ENCODE measurements around the gene C1orf35.

Gene C1orf35

DNA sequence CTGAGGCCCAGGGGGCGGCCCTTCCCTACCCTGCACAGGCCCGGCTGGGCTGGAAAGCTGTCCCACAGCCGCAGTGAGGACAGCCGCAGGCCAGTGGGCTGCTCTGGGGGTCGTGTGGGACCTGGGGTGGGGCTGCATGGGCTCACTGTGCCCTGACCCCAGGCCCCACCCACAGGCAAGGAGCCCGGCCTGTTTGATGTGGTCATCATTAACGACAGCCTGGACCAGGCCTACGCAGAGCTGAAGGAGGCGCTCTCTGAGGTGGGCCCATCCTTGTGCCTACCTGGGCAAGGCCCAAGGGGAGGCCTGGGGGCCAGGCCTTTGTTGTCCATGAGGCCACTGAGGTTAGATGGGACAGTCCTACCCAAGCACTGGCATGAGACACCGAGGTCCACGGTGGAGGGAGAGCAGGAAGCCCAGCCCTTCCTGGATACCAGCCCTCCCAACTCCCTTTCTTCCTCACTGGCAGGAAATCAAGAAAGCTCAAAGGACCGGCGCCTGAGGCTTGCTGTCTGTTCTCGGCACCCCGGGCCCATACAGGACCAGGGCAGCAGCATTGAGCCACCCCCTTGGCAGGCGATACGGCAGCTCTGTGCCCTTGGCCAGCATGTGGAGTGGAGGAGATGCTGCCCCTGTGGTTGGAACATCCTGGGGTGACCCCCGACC, 45.2 kb upstream of the C1orf35 start:
- Histone ChIP-seq H3K9ac (ENCODE audit: low read depth in 1 of 2, low read length in 2 of 2) (no peak overlapping the region), H3K27ac (ENCODE audit: low read depth in 2 of 2, low read length in 2 of 2) (no peak overlapping the region), H3K9me3 (ENCODE audit: control insufficient read depth in 2 of 2, low read length in 2 of 2) (no peaks in the 10 kb centered on the region), H3K4me1 (ENCODE audit: control insufficient read depth in 2 of 2, insufficient read depth in 2 of 2, low read length in 2 of 2) (peaks cover 4 to 5% of the 10 kb centered on the region in 2 donors), H3K36me3 (ENCODE audit: control insufficient read depth in 2 of 2, insufficient read depth in 2 of 2, low read length in 2 of 2) (peaks cover 14 to 16% of the 10 kb centered on the region in 2 donors), H3K27me3 (ENCODE audit: control insufficient read depth in 2 of 2, insufficient read depth in 2 of 2, low read length in 2 of 2) (no peaks in the 10 kb centered on the region), H3K4me3 (ENCODE audit: low read length in 2 of 2) (no peak overlapping the region)

DNA sequence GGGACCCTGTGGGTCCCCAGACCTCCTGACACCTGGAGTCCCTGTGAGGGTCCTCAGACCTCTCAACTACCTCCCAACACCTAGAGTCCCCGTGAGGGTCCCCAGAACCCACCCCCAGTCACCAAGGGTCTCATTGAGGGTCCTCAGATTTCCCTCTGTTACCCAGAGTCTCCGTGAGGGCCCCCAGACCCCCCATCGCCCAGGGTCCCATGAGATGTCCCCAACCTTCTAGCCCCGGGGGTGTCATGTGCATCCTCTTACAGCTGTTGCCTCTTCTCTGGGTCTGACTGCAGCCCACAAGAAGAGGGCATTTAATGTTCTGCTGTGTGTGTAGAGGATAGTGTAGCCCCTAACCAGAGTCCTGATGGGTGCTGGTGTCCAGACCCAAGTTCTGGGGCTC, 44.6 kb upstream of the C1orf35 start:
- peaks cover 5 to 6% of the 10 kb centered on the region in 2 donors for H3K4me1 ChIP-seq (ENCODE audit: control insufficient read depth in 2 of 2, insufficient read depth in 2 of 2, low read length in 2 of 2)
- H3K9me3 ChIP-seq (ENCODE audit: control insufficient read depth in 2 of 2, low read length in 2 of 2): no peaks in the 10 kb centered on the region
- no peak overlapping the region for H3K9ac ChIP-seq (ENCODE audit: low read depth in 1 of 2, low read length in 2 of 2)
- H3K36me3 ChIP-seq (ENCODE audit: control insufficient read depth in 2 of 2, insufficient read depth in 2 of 2, low read length in 2 of 2): peaks cover 14 to 16% of the 10 kb centered on the region in 2 donors
- no peaks in the 10 kb centered on the region for H3K27me3 ChIP-seq (ENCODE audit: control insufficient read depth in 2 of 2, insufficient read depth in 2 of 2, low read length in 2 of 2)
- H3K27ac ChIP-seq (ENCODE audit: low read depth in 2 of 2, low read length in 2 of 2): no peak overlapping the region
- no peak overlapping the region for H3K4me3 ChIP-seq (ENCODE audit: low read length in 2 of 2)

DNA sequence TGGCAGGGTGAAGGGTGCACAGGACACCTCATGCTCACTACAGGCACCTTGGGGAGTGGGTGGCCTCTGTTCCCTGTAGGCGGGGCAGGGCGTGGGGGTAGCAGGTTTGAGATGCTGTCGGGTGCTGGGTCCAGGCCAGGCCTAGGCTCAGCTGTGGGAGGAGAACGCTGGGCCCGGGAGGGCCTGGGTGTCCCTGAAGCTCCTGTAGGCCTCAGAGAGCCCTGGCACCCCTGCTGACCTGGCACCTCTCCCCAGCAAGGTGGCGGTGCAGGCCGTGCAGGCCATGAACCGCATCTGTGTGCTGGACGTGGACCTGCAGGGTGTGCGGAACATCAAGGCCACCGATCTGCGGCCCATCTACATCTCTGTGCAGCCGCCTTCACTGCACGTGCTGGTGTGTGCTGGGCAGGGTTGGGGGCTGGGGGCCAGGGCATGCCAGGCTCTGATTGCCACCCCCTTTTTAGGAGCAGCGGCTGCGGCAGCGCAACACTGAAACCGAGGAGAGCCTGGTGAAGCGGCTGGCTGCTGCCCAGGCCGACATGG, 44.1 kb upstream of the C1orf35 start:
- H3K9me3 ChIP-seq (ENCODE audit: control insufficient read depth in 2 of 2, low read length in 2 of 2): no peaks in the 10 kb centered on the region
- no peak overlapping the region for H3K9ac ChIP-seq (ENCODE audit: low read depth in 1 of 2, low read length in 2 of 2)
- H3K4me1 ChIP-seq (ENCODE audit: control insufficient read depth in 2 of 2, insufficient read depth in 2 of 2, low read length in 2 of 2): peaks cover 9 to 11% of the 10 kb centered on the region in 2 donors
- H3K27ac ChIP-seq (ENCODE audit: low read depth in 2 of 2, low read length in 2 of 2): no peak overlapping the region
- peaks cover 14 to 18% of the 10 kb centered on the region in 2 donors for H3K36me3 ChIP-seq (ENCODE audit: control insufficient read depth in 2 of 2, insufficient read depth in 2 of 2, low read length in 2 of 2)
- H3K27me3 ChIP-seq (ENCODE audit: control insufficient read depth in 2 of 2, insufficient read depth in 2 of 2, low read length in 2 of 2): no peaks in the 10 kb centered on the region
- H3K4me3 ChIP-seq (ENCODE audit: low read length in 2 of 2): no peak overlapping the region

DNA sequence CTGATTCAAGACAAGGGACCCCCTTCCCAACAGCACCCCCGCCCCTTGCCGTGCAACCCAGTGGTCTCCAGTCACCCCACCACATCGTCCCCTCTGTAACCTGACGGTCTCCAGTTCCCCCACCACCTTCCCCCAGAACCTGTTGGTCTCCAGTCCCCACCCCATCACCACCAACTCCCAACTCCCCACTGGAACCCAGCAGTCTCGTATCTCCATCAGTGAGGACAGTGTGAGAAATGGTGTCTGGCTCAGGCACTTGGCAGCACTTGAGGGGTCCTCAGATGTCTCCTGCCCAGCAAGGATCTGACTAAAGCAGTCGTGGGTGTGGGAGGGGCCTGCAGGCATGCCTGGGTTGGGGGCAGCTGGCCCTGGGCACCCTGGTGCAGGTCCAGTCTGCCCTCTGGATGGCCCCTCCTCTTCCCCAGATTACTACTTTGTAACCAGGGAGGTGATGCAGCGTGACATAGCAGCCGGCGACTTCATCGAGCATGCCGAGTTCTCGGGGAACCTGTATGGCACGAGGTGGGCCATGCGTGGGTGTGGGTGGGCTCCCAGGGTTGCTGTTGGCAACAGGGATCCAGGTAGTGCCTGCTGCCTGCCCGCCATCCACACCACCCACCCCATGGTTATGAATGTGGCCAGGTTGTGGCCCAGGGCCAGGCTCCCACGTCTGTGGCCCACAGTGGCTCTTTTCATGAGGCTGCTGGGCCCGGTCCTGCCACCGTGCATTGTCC, 43.5 kb upstream of the C1orf35 start:
- no peaks in the 10 kb centered on the region for H3K27me3 ChIP-seq (ENCODE audit: control insufficient read depth in 2 of 2, insufficient read depth in 2 of 2, low read length in 2 of 2)
- H3K9ac ChIP-seq (ENCODE audit: low read depth in 1 of 2, low read length in 2 of 2): no peak overlapping the region
- no peaks in the 10 kb centered on the region for H3K9me3 ChIP-seq (ENCODE audit: control insufficient read depth in 2 of 2, low read length in 2 of 2)
- peaks cover 16 to 18% of the 10 kb centered on the region in 2 donors for H3K4me1 ChIP-seq (ENCODE audit: control insufficient read depth in 2 of 2, insufficient read depth in 2 of 2, low read length in 2 of 2)
- no peak overlapping the region for H3K27ac ChIP-seq (ENCODE audit: low read depth in 2 of 2, low read length in 2 of 2)
- peaks cover 14 to 22% of the 10 kb centered on the region in 2 donors for H3K36me3 ChIP-seq (ENCODE audit: control insufficient read depth in 2 of 2, insufficient read depth in 2 of 2, low read length in 2 of 2)
- no peak overlapping the region for H3K4me3 ChIP-seq (ENCODE audit: low read length in 2 of 2)

DNA sequence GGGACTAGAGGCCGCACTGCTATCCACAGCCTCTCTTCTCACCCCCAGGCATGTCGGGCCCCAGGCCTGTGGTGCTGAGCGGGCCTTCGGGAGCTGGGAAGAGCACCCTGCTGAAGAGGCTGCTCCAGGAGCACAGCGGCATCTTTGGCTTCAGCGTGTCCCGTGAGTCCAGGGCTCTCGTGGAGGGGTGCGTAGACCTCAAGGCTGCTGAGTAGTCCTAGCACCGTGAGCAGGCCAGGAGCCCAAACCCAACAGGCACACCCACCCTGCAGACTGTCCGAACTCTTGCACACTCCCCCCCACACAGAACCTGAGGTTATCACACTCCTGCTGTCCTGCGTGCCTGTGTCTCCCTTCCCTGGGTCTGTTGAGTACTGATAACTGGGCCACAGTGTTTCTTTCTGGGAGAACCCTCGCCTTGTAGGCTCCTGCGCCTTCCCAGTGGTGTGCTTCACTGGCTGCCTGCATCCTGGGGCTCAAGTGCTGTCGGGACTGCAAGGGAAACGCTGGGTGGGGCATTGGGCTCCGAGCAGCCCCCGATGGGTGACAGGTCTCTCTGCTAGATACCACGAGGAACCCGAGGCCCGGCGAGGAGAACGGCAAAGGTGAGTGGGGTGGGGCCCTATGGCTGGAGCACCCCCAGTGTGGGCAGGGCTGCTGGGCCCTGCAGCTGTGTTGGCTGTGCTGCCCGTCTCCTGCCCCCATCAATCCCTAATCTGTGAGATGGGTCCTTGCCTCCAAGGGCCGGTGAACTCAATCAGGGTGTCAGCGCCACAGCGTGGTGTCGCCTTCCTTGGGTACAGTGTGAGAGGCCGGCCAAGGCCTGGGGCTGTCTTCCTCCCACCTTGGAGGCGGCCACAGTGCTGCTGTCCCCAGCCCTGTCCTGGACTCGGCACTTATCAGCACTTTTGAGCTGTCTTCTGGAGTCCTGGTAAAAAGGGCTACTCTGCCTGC, 42.6 kb upstream of the C1orf35 start:
- H3K4me1 ChIP-seq (ENCODE audit: control insufficient read depth in 2 of 2, insufficient read depth in 2 of 2, low read length in 2 of 2): peaks cover 21 to 22% of the 10 kb centered on the region in 2 donors
- no peak overlapping the region for H3K4me3 ChIP-seq (ENCODE audit: low read length in 2 of 2)
- H3K27ac ChIP-seq (ENCODE audit: low read depth in 2 of 2, low read length in 2 of 2): no peak overlapping the region
- H3K9me3 ChIP-seq (ENCODE audit: control insufficient read depth in 2 of 2, low read length in 2 of 2): no peaks in the 10 kb centered on the region
- no peak overlapping the region for H3K9ac ChIP-seq (ENCODE audit: low read depth in 1 of 2, low read length in 2 of 2)
- peaks cover 14 to 22% of the 10 kb centered on the region in 2 donors for H3K36me3 ChIP-seq (ENCODE audit: control insufficient read depth in 2 of 2, insufficient read depth in 2 of 2, low read length in 2 of 2)
- no peaks in the 10 kb centered on the region for H3K27me3 ChIP-seq (ENCODE audit: control insufficient read depth in 2 of 2, insufficient read depth in 2 of 2, low read length in 2 of 2)

DNA sequence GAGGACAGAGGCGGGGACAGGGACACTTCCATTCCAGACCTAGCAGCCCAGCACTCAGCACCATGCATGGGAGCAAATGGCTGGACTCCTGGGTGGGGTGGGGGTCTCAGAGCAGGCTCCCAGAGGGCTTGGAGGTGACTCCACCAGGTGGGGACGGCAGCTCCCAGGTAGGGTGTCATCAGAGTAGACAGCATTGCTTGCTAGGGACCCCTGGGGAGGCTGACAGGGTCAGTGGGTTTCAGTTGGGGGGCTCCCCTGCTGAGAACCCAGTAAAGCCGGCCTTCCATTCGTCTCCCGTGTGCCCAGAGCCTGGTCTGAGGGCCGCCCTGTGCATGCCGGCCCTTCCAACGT, 41.8 kb upstream of the C1orf35 start:
- H3K27ac ChIP-seq (ENCODE audit: low read depth in 2 of 2, low read length in 2 of 2): no peak overlapping the region
- no peaks in the 10 kb centered on the region for H3K27me3 ChIP-seq (ENCODE audit: control insufficient read depth in 2 of 2, insufficient read depth in 2 of 2, low read length in 2 of 2)
- peaks cover 21 to 22% of the 10 kb centered on the region in 2 donors for H3K4me1 ChIP-seq (ENCODE audit: control insufficient read depth in 2 of 2, insufficient read depth in 2 of 2, low read length in 2 of 2)
- no peak overlapping the region for H3K4me3 ChIP-seq (ENCODE audit: low read length in 2 of 2)
- no peak overlapping the region for H3K9ac ChIP-seq (ENCODE audit: low read depth in 1 of 2, low read length in 2 of 2)
- H3K9me3 ChIP-seq (ENCODE audit: control insufficient read depth in 2 of 2, low read length in 2 of 2): no peaks in the 10 kb centered on the region
- H3K36me3 ChIP-seq (ENCODE audit: control insufficient read depth in 2 of 2, insufficient read depth in 2 of 2, low read length in 2 of 2): peaks cover 14 to 22% of the 10 kb centered on the region in 2 donors

DNA sequence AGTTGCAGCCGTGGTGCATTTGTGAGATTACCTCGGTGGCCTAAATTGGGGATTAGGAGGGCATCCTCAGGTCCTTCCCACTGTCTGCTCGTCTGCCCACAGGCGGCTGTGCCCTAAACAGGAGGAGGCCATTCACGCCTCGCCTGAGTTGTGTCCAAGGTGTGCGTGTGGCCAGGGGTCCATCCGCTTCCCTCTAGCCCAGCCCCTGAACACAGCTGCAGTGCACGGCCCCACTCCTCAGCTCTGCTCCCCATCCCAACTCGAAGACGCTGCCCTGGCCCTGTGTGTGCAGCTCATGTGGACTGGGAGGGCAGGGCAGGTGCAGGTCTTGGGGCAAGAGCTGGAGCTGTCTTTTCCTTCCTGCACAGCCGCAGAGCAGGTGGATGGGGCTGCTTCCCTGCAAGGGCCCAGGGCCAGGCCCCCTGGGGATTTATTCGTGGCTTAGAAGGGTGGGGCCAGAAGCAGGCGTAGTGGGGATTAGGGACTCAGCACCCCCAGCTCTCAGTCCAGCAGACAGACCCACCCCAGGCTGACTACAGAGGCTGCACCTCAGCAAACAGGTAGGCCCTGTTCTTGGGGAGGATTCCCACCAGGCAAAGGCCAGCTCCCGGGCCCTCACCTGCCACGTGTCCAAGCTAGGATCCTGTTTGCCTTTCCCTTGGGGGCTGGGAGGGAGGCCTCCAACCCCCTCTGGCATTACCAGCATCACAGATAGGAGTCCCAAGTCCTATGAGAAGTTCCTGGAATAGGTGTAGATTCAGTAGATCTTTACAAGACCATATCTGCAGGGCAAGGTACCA, 41.3 kb upstream of the C1orf35 start:
- Histone ChIP-seq H3K4me3 (ENCODE audit: low read length in 2 of 2) (no peak overlapping the region), H3K4me1 (ENCODE audit: control insufficient read depth in 2 of 2, insufficient read depth in 2 of 2, low read length in 2 of 2) (peaks cover 21 to 22% of the 10 kb centered on the region in 2 donors), H3K9me3 (ENCODE audit: control insufficient read depth in 2 of 2, low read length in 2 of 2) (no peaks in the 10 kb centered on the region), H3K27me3 (ENCODE audit: control insufficient read depth in 2 of 2, insufficient read depth in 2 of 2, low read length in 2 of 2) (no peaks in the 10 kb centered on the region), H3K36me3 (ENCODE audit: control insufficient read depth in 2 of 2, insufficient read depth in 2 of 2, low read length in 2 of 2) (peaks cover 14 to 22% of the 10 kb centered on the region in 2 donors), H3K27ac (ENCODE audit: low read depth in 2 of 2, low read length in 2 of 2) (no peak overlapping the region), H3K9ac (ENCODE audit: low read depth in 1 of 2, low read length in 2 of 2) (no peak overlapping the region)

DNA sequence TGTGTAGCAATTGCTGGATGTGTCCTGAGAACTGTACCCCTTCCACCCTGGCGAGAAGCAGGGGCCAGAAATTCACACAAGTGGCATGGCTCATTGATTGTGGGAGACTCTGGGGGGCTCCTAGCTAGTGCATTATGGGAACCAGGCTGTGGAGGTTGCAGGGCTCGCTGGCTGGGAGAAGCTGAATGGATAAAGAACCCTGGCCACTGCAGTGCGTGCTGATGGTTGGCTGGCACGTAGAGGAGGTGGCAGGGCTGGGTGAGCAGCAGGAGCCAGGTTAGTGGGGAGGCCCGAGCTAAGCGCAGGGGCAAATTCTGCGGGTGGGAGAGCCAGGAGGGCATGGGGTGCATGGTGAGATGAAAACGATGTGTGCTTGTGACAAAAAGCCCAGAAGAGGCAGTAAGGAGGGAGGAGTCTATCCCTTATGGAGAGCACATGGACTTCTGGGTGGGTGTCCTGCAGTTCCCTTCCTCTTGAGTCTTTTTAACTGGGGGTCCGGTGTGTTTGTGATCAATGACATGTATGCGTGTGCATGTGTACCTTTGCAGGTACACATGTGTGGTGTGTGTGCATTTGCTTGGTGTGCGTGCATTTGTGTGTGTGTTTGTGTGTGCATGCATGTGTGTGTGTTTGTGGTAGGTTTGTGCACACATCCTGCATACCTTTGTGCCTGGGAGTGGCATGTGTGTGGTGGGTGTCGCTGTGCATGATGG, 40.5 kb upstream of the C1orf35 start:
- H3K9ac ChIP-seq (ENCODE audit: low read depth in 1 of 2, low read length in 2 of 2): no peak overlapping the region
- H3K27me3 ChIP-seq (ENCODE audit: control insufficient read depth in 2 of 2, insufficient read depth in 2 of 2, low read length in 2 of 2): no peaks in the 10 kb centered on the region
- H3K27ac ChIP-seq (ENCODE audit: low read depth in 2 of 2, low read length in 2 of 2): no peak overlapping the region
- peaks cover 21 to 22% of the 10 kb centered on the region in 2 donors for H3K4me1 ChIP-seq (ENCODE audit: control insufficient read depth in 2 of 2, insufficient read depth in 2 of 2, low read length in 2 of 2)
- H3K4me3 ChIP-seq (ENCODE audit: low read length in 2 of 2): no peak overlapping the region
- no peaks in the 10 kb centered on the region for H3K9me3 ChIP-seq (ENCODE audit: control insufficient read depth in 2 of 2, low read length in 2 of 2)
- peaks cover 14 to 21% of the 10 kb centered on the region in 2 donors for H3K36me3 ChIP-seq (ENCODE audit: control insufficient read depth in 2 of 2, insufficient read depth in 2 of 2, low read length in 2 of 2)

DNA sequence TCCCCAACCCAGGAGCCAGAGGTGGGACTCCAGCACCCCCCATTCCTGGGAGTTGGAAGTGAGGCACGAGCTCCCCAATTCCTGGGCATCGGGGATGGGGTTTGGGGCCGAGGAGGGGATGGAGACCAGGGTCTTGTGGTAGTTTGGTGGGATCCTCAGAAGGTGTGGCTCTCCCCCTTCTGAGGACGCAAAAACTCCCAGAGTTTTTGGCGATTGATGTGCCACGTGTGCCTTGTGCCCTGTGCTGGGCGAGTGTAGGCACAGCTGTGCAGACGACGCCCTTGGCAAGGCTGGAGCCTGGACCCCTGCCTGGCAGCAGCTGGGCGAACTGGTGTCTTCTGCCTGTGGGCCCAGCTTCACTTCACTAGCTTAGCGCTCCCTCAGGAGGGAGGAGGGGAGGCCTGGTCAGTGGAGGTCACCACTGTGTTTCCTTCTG, 39.6 kb upstream of the C1orf35 start:
- Histone ChIP-seq H3K4me1 (ENCODE audit: control insufficient read depth in 2 of 2, insufficient read depth in 2 of 2, low read length in 2 of 2) (peaks cover 21 to 22% of the 10 kb centered on the region in 2 donors), H3K27ac (ENCODE audit: low read depth in 2 of 2, low read length in 2 of 2) (no peak overlapping the region), H3K36me3 (ENCODE audit: control insufficient read depth in 2 of 2, insufficient read depth in 2 of 2, low read length in 2 of 2) (peaks cover 10 to 15% of the 10 kb centered on the region in 2 donors), H3K27me3 (ENCODE audit: control insufficient read depth in 2 of 2, insufficient read depth in 2 of 2, low read length in 2 of 2) (no peaks in the 10 kb centered on the region), H3K9ac (ENCODE audit: low read depth in 1 of 2, low read length in 2 of 2) (no peak overlapping the region), H3K9me3 (ENCODE audit: control insufficient read depth in 2 of 2, low read length in 2 of 2) (no peaks in the 10 kb centered on the region), H3K4me3 (ENCODE audit: low read length in 2 of 2) (no peak overlapping the region)

All from mucosa of rectum (tissue), 2 donors.